Left cardiac atrium (tissue), 4 donors: ENCODE results near the gene NEDD4. TPM values are rescaled to one million over a fixed set of nuclear protein-coding genes. Genes with fewer than 3 reads are reported as not detected.
A peak's percentile ranks its signal among the peaks of the same experiment; 100 is the strongest.
"Not testable (repeated sequence)": the region's sequence is repeated elsewhere in the genome, so short reads cannot be mapped to it uniquely, and the experiment has no call there.

Source experiments
- ATAC-seq, 2 donors: fragments of 200-7000 bp; cut with Tn5 transposase; one replicate each; pipeline ENCODE4 v1.9.1; 2020; ENCODE audit warnings: mild to moderate bottlenecking in 2 of 2, moderate library complexity in 2 of 2
- DNase-seq: peaks from one replicate; pipeline ENCODE4 v3.0.0-alpha.2; 2020
- intact Hi-C, 2 donors: fragments of 100-400 bp; cut with DNase I; formaldehyde crosslinking; loops; one replicate each; pipeline versions ENCODE4 v1.14.1 to v1.15.1; 2022 to 2023
- total RNA-seq, 2 donors: library from RNA; stranded (reverse); fragmentation: NEBNext Ultra II Directional; extraction: Animal tissue kit (Norgen Biotek cat#: 25700); gene quantifications; one replicate each; pipeline ENCODE4 v1.2.1, GENCODE V29; 2021
- donor health status: DM: no; HTN: yes; CAD: no.
- donor health status: DM: no; HTN: yes; CAD: no; lungs with severe emphysema.
- donor health status: DM: yes; HTN: yes; CAD: no.
- donor health status: Dilated cardiomyopathy.

The NEDD4 gene
- total RNA-seq, 2 donors from 2014 or later, result 9.7 to 10.5 TPM

DNA sequence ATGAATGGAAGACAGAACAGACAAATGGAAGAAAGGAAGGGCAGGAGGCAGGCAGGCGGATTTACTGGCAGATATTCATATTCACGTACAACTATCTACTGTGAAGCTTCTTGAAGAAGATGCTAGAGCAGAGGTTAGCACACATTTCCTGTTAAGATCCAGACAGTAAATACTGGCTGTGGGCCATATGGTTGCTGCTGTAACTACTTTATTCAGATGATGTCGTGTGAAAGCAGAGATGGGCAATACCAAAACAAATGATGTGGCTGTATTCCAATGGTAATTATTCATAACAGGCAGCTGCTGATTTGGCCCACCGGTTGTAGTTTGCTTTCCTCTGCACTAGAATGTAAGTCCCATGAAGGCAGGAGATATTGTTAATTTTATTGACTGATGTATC lies 134.8 kb downstream of the NEDD4 start:
- intact Hi-C loops, result no loop called here
- DNase-seq (no peak), ATAC-seq (no peak)

- ATAC-seq (peak in 1 of 2 donors; percentile 32), DNase-seq (no peak)
- intact Hi-C loops, result no loop called here
Observed at GRCh38 chr15:55856506-55857164, 136.8 kb downstream of the NEDD4 start.

DNA sequence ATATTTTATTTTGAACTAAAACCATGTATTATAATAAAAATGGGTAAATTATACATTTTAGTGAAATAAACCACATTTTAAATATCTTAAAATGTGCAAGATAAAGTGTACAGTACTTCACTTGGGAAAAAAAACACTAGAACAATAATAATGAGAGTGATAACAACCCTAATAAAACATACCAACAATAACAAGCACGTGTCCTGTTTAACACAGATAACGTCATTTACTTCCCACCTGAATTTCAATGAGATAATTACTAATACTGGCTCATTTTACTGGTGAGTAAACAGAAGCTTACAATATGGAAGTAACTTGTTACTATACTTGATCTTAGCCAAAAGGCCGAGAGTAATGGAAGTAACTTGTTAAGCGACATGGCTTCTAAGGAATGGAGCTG lies 140.3 kb downstream of the NEDD4 start:
- ATAC-seq (no peak), DNase-seq (no peak)
- intact Hi-C loops, result no loop called here

GRCh38 chr15:55846116-55846707 lies 147.2 kb downstream of the NEDD4 start:
- ATAC-seq (peak in 1 of 2 donors; percentile 62), DNase-seq (no peak)
- intact Hi-C loops, result no loop called here

GRCh38 chr15:55842897-55843296 lies 150.5 kb downstream of the NEDD4 start:
- DNase-seq, ATAC-seq, intact Hi-C loops: not testable (repeated sequence)

GRCh38 chr15:55835866-55836265 lies 157.5 kb downstream of the NEDD4 start:
- intact Hi-C loops, result no loop called here
- ATAC-seq, result no peak
- no peak for DNase-seq

- no peak for DNase-seq
- no peak for ATAC-seq
- intact Hi-C loops, result no loop called here
Observed at GRCh38 chr15:55834331-55834730, 159.1 kb downstream of the NEDD4 start.

GRCh38 chr15:55829826-55830225 lies 163.6 kb downstream of the NEDD4 start:
- no peak for DNase-seq
- intact Hi-C loops, result no loop called here
- no peak for ATAC-seq

- intact Hi-C loops, result no loop called here
- no peak for DNase-seq
- no peak for ATAC-seq
Observed at GRCh38 chr15:55827955-55828354, 165.5 kb downstream of the NEDD4 start.

GRCh38 chr15:55827204-55827603 lies 166.2 kb downstream of the NEDD4 start:
- intact Hi-C loops, result no loop called here
- peak in 1 of 2 donors; percentile 71 for ATAC-seq
- DNase-seq, result no peak

DNA sequence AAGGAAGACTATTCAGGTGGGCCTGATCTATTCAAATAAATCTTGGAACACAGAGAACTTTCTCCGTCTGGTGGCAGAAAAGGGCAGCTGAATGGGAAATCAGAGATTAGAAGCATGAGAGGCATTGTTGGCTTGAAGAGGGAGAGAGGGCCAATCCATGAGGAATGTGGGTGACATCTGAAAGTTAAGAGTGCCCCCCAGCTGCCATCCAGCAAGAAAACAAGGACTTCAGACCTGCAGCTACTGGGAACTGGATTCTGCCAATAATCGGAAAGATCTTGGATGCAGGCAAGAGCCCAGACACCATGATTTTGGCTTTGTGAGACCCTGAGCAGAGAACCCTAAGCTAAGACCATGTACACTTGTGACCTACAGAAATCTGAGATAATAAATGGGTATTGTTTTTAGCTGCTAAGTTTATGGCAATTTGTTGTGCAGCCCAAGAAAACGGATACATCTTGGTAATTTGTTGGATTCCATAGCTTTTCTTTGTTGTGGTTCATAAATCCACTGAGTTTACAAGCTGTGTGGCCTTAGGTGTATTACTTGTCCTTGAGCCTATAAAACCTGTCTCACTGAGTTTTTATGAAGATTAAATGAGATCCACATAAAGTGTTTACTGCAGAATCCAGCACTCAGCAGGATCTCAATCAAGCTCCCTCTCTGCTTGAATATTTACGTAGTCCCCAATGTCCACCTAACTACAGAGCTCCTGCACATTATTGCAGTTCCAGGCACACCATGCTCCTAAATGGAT lies 168.4 kb downstream of the NEDD4 start:
- DNase-seq (no peak), ATAC-seq (no peak)

GRCh38 chr15:55823699-55824340 lies 169.6 kb downstream of the NEDD4 start:
- intact Hi-C loops, result no loop called here
- DNase-seq (no peak), ATAC-seq (peak; percentile 44 to 69)

More for the DNA sequence above, 168.4 kb downstream of the NEDD4 start:
- intact Hi-C loops, result no loop called here

GRCh38 chr15:55823191-55823670 lies 170.2 kb downstream of the NEDD4 start:
- intact Hi-C loops, result no loop called here
- DNase-seq (no peak), ATAC-seq (peak; percentile 57 to 73)

- intact Hi-C loops, ATAC-seq, DNase-seq: not testable (repeated sequence)
Observed at GRCh38 chr15:55821740-55822139, 171.7 kb downstream of the NEDD4 start.

DNA sequence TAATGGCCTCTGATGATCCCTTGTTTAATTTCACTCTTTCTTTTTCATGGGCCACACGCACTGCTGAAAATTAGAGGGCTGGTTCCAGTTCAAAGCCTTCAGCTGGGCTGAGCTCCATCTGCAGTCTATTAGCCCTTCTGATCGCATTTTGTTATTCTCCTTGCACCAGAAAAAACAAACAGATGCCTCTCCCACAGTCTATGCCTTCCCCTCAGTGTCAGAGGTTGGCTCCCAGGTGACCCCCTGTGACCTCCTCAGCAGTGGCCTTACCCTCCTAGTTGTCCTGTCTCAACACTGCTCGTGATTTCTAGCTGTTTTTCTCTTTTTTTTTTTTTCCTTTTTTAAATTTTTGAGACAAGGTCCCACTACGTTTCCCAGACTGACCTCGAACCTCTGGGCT lies 173.4 kb downstream of the NEDD4 start:
- ATAC-seq (no peak), DNase-seq (no peak)
- intact Hi-C loops, result no loop called here

DNA sequence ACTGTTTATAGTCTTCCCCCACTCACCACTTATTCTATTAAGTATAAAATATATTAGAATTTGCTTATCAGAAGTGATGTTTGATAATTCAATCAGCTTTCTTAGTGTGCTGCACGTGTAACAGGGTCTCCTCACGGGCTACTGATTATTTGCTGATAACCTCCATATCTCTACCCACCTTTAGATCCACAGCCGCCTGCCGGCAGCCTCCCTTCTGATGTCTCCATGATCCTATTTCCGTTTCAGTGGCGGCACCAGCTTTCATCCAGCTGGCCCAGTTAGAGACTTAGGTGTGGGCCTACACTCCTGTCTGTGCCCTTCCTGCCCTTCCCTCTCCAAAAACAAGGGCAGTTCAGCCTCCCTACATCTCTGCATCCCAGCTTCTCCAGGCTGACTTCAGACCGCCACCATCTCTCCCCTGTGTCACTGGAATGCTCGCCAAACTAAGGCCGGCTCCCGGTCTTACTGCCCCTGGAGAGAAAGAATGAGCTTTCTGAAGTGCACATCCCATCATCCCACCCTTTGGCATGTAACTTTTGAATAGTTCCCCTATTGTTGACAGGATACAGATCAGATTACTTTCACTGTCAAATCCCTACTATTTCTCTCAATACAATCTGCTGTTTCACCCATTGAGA lies 173.9 kb downstream of the NEDD4 start:
- no peak for ATAC-seq
- DNase-seq, result no peak
- intact Hi-C loops, result no loop called here

DNA sequence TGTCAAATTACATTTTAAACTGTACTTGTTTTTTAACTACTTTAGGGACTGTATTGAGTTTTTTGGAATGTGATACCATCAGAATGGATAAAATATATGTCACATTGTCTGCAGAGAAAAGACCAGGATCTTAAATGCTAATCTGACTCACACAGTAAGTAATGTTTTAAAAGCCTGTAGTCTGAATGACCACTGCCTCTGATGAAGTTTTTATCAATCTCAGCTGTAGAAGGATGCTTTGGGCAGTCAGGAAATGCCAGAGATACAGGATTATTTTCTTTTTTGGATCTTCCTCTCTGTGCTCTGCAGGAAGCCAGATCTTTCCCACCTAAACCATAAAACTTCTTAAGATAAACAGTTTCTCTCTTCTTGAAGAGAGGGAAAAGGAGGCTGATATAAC lies 177.4 kb downstream of the NEDD4 start:
- intact Hi-C loops, result no loop called here
- DNase-seq, result no peak
- no peak for ATAC-seq

GRCh38 chr15:55802600-55803376 lies 190.6 kb downstream of the NEDD4 start:
- intact Hi-C loops, result loop anchor here in 1 of 2 donors (5.0 kb wide), 1 partner anchor 155 kb away; no protein-coding TSS in a partner anchor
- DNase-seq (no peak), ATAC-seq (no peak)
